T-helper 1 cell treated with Interleukin-12 subunit alpha and Interleukin-12 subunit beta and Interleukin-4 antibody, amounts not matched to agents 30 μg/mL and 1 μg/mL, for 36 hours (primary cell): ENCODE measurements around the gene COL4A1.

Source experiments
- H3K27ac Mint-ChIP-seq: one replicate; pipeline ENCODE4 v1.8.0; 2021; ENCODE audit warnings: mild to moderate bottlenecking, mixed read lengths
- H3K27me3 Mint-ChIP-seq: one replicate; pipeline ENCODE4 v1.8.0; 2021; ENCODE audit warnings: low read depth, mixed read lengths
- H3K36me3 Mint-ChIP-seq: one replicate; pipeline ENCODE4 v1.8.0; 2021; ENCODE audit warnings: low read depth, mixed read lengths
- H3K4me1 Mint-ChIP-seq: one replicate; pipeline ENCODE4 v1.8.0; 2021; ENCODE audit warnings: low read depth, mixed read lengths
- H3K4me3 Mint-ChIP-seq: one replicate; pipeline ENCODE4 v1.8.0; 2021; ENCODE audit warnings: mild to moderate bottlenecking, moderate library complexity, mixed read lengths
- H3K9me3 Mint-ChIP-seq: one replicate; pipeline ENCODE4 v1.8.0; 2021; ENCODE audit warnings: mixed read lengths

COL4A1 gene

GRCh38 chr13:110334841-110335490, 28.0 kb upstream of the COL4A1 start:
- Mint-ChIP-seq H3K27ac (no peak overlapping the region), H3K9me3 (peaks cover 7% of the 10 kb centered on the region), H3K36me3 (no peaks in the 10 kb centered on the region), H3K4me1 (peaks cover 3% of the 10 kb centered on the region), H3K27me3 (peaks cover 22% of the 10 kb centered on the region), H3K4me3 (no peak overlapping the region)

DNA sequence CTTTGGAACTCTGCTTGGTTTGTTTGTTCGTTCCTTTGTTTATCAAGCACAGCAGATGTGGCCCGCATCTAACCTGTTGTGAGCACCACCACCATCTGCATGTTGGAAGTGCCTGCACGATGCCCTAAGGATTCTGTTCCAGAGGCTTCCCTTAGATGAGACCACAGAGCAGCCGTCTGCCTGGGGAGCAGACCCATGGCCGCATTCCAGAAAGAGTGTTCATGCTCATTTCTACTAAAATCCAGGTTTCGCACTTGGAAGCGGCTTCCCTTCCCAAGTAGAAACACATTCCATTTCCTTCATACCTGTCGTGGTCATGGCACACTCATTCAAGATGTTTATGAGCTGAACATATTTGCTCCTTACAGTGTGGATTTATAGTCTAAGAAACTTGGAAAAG, 27.3 kb upstream of the COL4A1 start:
- H3K9me3 Mint-ChIP-seq: peaks cover 7% of the 10 kb centered on the region
- H3K27me3 Mint-ChIP-seq: peaks cover 26% of the 10 kb centered on the region
- H3K36me3 Mint-ChIP-seq: no peaks in the 10 kb centered on the region
- H3K4me3 Mint-ChIP-seq: no peak overlapping the region
- H3K4me1 Mint-ChIP-seq: peaks cover 3% of the 10 kb centered on the region
- no peak overlapping the region for H3K27ac Mint-ChIP-seq

GRCh38 chr13:110333837-110334236, 26.9 kb upstream of the COL4A1 start:
- H3K27me3 Mint-ChIP-seq: peaks cover 29% of the 10 kb centered on the region

DNA sequence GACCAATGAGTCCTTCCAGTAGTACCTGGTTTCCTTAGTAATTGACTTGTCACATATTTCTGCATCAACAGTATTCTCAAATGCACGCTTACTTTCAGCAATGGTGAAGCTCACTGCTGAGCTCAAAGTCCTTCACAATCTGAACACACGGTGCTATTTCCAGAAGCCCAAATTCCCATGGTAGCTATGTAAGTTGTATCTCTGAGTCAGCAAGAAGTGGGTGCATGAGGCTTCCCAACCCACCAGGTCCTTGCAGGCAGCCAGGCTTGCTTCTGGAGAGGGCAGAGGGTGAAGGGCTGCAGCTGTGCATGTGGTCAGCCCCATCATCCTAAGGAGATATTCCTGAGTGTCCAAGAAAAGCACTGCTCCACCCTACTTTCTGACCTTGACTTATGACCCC, 25.8 kb upstream of the COL4A1 start:
- Mint-ChIP-seq H3K9me3 (peaks cover 7% of the 10 kb centered on the region), H3K4me3 (no peak overlapping the region), H3K36me3 (no peaks in the 10 kb centered on the region), H3K4me1 (no peaks in the 10 kb centered on the region), H3K27ac (no peak overlapping the region), H3K27me3 (peaks cover 29% of the 10 kb centered on the region)

More at GRCh38 chr13:110333837-110334236, 26.9 kb upstream of the COL4A1 start:
- H3K4me1 Mint-ChIP-seq: no peaks in the 10 kb centered on the region
- no peaks in the 10 kb centered on the region for H3K36me3 Mint-ChIP-seq
- peaks cover 7% of the 10 kb centered on the region for H3K9me3 Mint-ChIP-seq
- H3K27ac Mint-ChIP-seq: no peak overlapping the region
- H3K4me3 Mint-ChIP-seq: no peak overlapping the region

GRCh38 chr13:110331362-110331761, 24.4 kb upstream of the COL4A1 start:
- Mint-ChIP-seq H3K4me1 (no peaks in the 10 kb centered on the region), H3K27me3 (peaks cover 40% of the 10 kb centered on the region)

DNA sequence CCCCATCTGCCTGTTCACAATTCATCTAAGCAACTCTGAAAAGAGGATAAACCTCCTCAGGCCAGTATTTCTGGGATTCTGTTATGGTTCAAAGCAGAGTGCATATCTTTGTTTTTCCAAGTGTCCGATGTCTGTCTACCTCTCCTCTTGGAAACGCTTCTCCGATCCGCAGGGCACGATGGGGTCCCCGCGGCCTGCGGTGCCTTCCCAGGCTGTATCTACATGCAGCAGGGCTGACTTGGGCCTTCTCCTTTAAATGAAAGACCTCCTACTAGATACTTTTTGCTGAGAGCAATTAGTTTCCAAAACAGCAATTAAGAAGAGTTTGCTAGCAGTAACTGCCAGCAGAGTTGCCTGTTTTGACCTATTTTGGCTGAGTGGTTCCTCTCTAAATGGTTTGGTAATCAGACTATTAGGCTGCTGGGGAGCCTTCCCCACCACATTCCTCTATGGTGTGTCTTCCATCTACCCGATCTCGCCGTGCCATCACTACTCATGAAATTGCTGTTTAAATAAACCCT, 23.6 kb upstream of the COL4A1 start:
- no peaks in the 10 kb centered on the region for H3K4me1 Mint-ChIP-seq
- no peak overlapping the region for H3K4me3 Mint-ChIP-seq
- no peaks in the 10 kb centered on the region for H3K36me3 Mint-ChIP-seq
- H3K27me3 Mint-ChIP-seq: peaks cover 45% of the 10 kb centered on the region
- H3K9me3 Mint-ChIP-seq: peaks cover 7% of the 10 kb centered on the region
- no peak overlapping the region for H3K27ac Mint-ChIP-seq

More at GRCh38 chr13:110331362-110331761, 24.4 kb upstream of the COL4A1 start:
- Mint-ChIP-seq H3K4me3 (no peak overlapping the region), H3K27ac (no peak overlapping the region), H3K9me3 (peaks cover 7% of the 10 kb centered on the region), H3K36me3 (no peaks in the 10 kb centered on the region)

DNA sequence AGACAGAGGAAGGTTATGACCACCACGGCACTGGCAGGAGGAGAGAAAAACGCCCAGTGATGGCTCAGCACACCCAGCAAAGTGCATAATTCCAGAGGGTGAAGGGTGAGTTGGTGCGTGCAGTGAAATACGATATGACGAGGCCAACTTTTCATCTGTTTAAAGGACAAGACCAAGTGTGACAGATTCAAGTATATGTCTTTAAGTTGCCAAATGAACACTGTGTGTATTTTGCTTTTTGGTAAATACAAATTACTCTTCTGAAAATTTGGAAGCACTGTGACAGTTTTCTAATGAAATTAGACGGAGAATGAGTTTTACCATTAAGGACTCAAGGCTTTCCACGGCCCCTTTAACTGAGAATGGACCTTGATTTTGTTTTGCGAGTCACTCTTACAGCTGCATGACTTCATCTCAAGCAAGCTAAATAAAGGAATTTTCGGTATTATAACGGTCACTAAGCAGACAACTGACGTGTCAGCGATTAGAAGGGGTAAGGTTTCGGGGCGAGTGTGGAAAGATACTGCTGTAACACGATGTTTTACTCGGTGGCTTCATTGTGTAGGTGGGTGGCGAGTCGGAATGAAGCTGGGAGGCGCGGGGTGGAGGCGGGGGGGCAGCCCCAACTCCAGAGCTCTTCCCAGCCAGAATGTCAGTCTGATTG, 23.0 kb upstream of the COL4A1 start:
- Mint-ChIP-seq H3K27me3 (peaks cover 40% of the 10 kb centered on the region), H3K4me1 (no peaks in the 10 kb centered on the region)

GRCh38 chr13:110329258-110329657, 22.3 kb upstream of the COL4A1 start:
- Mint-ChIP-seq H3K9me3 (no peaks in the 10 kb centered on the region), H3K4me3 (no peak overlapping the region), H3K27me3 (peaks cover 46% of the 10 kb centered on the region), H3K4me1 (no peaks in the 10 kb centered on the region), H3K36me3 (no peaks in the 10 kb centered on the region), H3K27ac (no peak overlapping the region)

More for the DNA sequence above, 23.0 kb upstream of the COL4A1 start:
- Mint-ChIP-seq H3K9me3 (peaks cover 5% of the 10 kb centered on the region), H3K4me3 (no peak overlapping the region), H3K36me3 (no peaks in the 10 kb centered on the region), H3K27ac (no peak overlapping the region)

DNA sequence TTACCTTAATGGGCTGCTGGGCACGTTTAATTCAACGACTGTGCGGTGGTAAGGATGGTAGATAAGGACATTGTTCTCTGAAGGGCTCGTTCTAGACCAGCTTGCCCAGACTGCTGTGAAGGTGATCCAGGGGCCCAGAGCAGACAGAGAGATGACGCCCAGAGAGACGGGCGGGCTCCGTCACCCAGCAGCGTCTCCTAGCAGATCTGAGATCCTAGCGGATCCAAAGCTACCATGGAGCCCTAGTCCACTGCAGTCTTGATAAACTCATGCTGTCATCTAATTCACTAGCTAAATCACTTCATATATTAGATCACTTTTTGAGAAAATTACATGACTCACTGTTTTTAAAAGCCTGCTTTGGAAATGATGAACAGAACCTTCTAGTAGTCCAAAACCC, 21.6 kb upstream of the COL4A1 start:
- Mint-ChIP-seq H3K27me3 (peaks cover 53% of the 10 kb centered on the region), H3K4me3 (no peak overlapping the region), H3K9me3 (no peaks in the 10 kb centered on the region), H3K36me3 (no peaks in the 10 kb centered on the region), H3K27ac (no peak overlapping the region), H3K4me1 (no peaks in the 10 kb centered on the region)

DNA sequence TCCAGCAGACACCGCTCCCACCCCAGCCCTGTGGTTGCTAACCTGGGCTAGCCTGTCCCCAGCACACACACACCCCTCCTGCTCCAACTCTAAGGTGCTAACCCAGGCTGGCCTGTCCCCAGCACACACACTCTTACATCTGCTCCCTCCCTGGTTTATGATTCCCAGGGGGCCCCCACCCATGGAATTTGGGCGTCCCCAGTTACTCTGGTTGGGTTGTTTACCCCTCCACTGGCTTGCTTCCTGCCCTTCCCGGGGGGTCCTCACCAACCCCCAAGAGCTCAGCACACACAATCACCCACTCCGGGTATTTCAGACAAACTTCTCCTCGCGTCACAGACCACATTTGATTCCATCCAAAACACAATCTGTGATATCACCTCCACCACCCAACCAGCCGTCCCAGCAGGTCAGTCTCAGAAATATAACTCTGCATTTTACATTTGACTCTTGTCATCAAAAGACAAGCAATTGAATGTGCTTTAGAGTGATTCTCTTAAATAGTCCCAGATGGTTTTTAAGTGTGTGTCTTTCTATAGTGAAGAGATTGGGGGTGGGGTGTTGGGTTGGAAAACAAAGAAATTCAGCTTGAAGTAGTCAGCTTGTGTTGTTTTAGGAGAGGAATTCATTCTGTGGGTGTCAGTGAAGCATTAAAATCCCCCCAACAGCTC, 20.2 kb upstream of the COL4A1 start:
- H3K9me3 Mint-ChIP-seq: no peaks in the 10 kb centered on the region
- no peak overlapping the region for H3K4me3 Mint-ChIP-seq
- H3K27me3 Mint-ChIP-seq: peaks cover 56% of the 10 kb centered on the region
- no peaks in the 10 kb centered on the region for H3K36me3 Mint-ChIP-seq
- H3K27ac Mint-ChIP-seq: no peak overlapping the region
- no peaks in the 10 kb centered on the region for H3K4me1 Mint-ChIP-seq

DNA sequence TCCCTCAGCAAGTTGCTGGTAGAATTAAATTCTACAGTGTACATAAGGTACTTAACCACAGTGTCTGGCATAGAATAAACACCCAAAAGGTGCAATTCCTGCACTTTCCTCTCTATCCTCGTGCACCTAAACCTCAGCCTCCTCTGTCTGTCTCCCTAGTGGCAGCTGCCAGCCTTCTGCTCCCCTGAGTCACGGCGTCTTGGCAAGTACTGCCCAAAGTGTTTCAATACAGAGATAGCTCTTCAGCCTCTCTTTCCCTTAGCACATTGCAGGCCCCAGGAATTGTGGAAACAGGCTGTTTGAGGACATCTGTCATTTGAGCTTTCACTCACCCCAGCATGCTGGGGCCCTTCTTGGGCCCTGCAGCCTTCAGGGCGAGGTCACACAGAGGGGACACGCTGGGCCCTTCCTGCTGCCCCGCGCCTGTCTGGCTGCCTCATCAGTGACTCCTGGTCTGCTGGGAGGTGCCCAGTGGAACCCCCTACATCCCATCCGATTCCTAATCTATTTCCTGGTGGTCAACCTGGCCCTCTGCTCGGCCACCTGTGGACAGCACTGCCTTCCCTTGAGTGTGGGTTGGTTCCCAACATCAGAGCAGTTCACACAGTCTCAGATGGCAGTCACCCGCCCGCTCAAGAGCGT, 19.4 kb upstream of the COL4A1 start:
- Mint-ChIP-seq H3K4me3 (no peak overlapping the region), H3K27ac (no peak overlapping the region), H3K27me3 (peaks cover 58% of the 10 kb centered on the region), H3K36me3 (no peaks in the 10 kb centered on the region), H3K4me1 (no peaks in the 10 kb centered on the region), H3K9me3 (no peaks in the 10 kb centered on the region)

DNA sequence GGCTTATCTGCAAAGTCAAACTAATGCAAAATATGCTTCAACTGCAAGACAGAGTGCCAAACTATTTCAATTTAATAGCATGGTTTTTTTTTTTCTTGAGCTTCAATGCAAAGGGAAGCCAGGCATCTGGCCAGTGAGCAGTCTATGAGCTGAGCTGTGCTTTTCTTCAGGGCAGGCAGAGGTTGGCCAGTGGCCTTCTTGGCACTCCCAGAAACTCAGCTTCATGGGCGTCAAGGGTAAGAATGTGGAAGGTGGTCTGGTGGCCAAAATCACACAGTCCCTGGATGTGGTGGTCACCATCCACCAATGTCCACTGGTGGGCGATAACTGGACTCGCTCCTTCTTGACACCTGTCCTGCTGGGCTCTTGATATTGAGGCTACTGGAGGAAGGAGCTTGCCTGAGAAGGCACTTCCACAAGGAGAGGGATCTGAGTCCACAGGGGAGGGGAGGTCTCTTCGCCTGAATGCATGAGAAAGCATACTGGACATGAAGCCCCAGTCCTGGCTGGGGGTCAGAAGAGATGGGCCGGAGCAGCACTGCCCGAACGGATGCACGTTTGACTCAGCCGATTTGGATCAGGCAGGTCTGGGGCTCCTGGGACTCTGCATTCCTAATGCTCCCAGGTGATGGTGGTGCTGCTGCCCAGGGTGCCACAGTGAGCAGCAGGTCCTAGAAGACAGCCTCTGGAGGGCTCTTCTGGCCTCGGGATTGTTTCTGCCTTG, 17.2 kb upstream of the COL4A1 start:
- H3K36me3 Mint-ChIP-seq: no peaks in the 10 kb centered on the region
- H3K9me3 Mint-ChIP-seq: no peaks in the 10 kb centered on the region
- peaks cover 10% of the 10 kb centered on the region for H3K4me1 Mint-ChIP-seq
- H3K27me3 Mint-ChIP-seq: peaks cover 49% of the 10 kb centered on the region
- H3K4me3 Mint-ChIP-seq: no peak overlapping the region
- H3K27ac Mint-ChIP-seq: no peak overlapping the region

DNA sequence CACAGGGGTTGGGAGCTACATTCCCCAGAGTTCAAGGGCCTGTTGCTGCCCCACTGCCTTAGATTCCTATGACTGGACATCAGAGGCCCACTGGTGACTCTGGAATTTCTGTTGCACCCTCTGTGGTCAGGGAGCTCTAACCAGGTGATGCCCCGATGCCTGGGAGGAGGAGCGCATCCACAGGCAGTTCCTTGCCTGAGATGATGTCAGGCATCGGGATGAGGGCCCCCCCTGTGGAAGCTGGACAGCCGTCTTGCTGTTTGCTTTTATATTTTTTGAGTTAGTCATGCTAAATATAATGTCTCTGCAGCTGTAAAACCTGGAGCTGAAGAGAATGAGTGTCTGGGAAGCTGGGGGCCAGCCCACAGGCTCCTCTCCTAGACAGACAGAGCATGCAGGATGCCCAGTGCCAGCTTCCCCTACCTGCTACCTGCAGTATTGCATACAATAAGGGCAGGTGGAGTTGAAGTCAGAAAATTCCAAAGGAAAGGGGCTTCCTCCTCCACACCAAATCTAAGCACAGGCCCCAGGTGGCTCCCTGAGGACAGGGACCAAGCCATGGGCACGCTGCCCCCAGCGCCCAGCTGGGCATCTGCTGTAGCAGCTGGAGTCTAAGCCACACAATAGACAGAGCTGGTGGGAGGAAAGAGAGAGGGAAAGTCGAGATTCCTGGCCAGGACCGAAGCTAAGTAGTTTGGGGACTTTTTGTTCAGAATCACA, 16.4 kb upstream of the COL4A1 start:
- Mint-ChIP-seq H3K36me3 (no peaks in the 10 kb centered on the region), H3K4me3 (no peak overlapping the region), H3K9me3 (no peaks in the 10 kb centered on the region), H3K27me3 (peaks cover 47% of the 10 kb centered on the region), H3K4me1 (peaks cover 13% of the 10 kb centered on the region), H3K27ac (no peak overlapping the region)
